ENCODE results near the gene NDUFS8. TPM values are rescaled to one million over a fixed set of nuclear protein-coding genes. Genes with fewer than 3 reads are reported as not detected.
"Not testable (repeated sequence)": the region's sequence is repeated elsewhere in the genome, so short reads cannot be mapped to it uniquely, and the experiment has no call there.

The NDUFS8 gene
- total and polyA plus RNA-seq, 2 experiments from 2014 or later: 175 to 308 TPM

GRCh38 chr11:67985302-67985701, 45.2 kb upstream of the NDUFS8 start:
- H3K36me3 Mint-ChIP-seq (ENCODE audit: low read depth); ATAC-seq; H3K9me2 ChIP-seq (ENCODE audit: insufficient read depth); H3K4me1 ChIP-seq (ENCODE audit: insufficient read depth); H3K27me3 ChIP-seq (ENCODE audit: insufficient read depth); H3K27ac ChIP-seq (ENCODE audit: low read depth); H3K79me2 ChIP-seq (replicated peaks; ENCODE audit: insufficient read depth); H4K20me1 ChIP-seq (replicated peaks; ENCODE audit: insufficient read depth); H3K4me3 Mint-ChIP-seq; DNase-seq (ENCODE audit: low spot score); H3K9me3 Mint-ChIP-seq; H2AFZ ChIP-seq; H3K27me3 Mint-ChIP-seq (ENCODE audit: insufficient read depth, low read depth, poor library complexity); H3K4me1 Mint-ChIP-seq; H3K36me3 ChIP-seq (ENCODE audit: insufficient read depth); H3K27ac Mint-ChIP-seq; H3K4me2 ChIP-seq; H3F3A ChIP-seq (replicated peaks; ENCODE audit: low read depth); H3K4me3 ChIP-seq: not testable (repeated sequence)

DNA sequence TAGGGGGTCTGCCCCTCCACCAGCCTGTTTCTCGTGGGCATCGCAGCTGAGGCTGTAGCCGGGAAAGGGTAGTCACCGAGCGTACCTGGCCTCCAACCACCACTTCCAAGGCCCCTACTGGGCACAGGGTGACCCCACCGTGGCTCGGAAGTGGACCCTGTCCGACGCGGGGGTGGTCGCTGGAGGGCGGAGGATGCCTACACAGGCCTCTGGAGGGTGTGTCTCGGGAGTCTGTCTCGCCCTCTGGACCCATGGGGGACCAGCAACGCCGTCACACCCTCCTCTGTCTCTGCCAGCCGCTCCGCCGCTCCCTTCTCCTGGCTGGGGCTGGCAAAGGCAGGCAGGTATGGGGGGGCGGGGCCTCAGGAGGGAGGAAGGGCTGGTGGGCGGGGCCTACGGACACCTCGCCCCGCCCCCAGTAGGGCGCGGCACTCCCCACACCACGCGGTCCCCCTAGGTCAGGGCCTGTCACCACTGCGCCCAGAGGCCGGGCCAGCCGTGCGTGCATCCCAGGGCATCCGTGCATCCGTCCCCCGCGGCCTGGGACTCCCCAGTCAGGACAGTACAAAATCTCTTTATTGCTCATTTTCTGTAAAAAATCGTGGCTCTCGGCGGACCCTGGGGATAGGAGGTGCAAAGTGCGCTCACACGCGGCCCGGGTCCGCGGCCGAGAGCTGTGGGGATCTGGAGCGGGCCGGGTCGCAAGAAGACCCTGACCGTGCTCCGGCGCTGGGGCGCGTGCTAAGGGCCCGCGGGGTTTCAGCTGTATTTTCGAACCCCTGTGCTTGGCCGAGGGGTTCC, 39.7 kb upstream of the NDUFS8 start:
- peaks cover 23% of the 10 kb centered on the region for H3K27me3 Mint-ChIP-seq (ENCODE audit: insufficient read depth, low read depth, poor library complexity)
- not testable (repeated sequence) for H3K79me2 ChIP-seq (replicated peaks; ENCODE audit: insufficient read depth); H3K36me3 ChIP-seq (ENCODE audit: insufficient read depth); H4K20me1 ChIP-seq (replicated peaks; ENCODE audit: insufficient read depth); H3K27me3 ChIP-seq (ENCODE audit: insufficient read depth); H2AFZ ChIP-seq; H3K4me1 Mint-ChIP-seq; H3K9me2 ChIP-seq (ENCODE audit: insufficient read depth); H3K9me3 Mint-ChIP-seq; H3K4me1 ChIP-seq (ENCODE audit: insufficient read depth); H3K27ac ChIP-seq (ENCODE audit: low read depth); H3K36me3 Mint-ChIP-seq (ENCODE audit: low read depth); H3F3A ChIP-seq (replicated peaks; ENCODE audit: low read depth)
- H3K27ac Mint-ChIP-seq: peak overlapping the region; percentile 92
- H3K4me3 Mint-ChIP-seq: peak overlapping the region; percentile 76
- peak; percentile 71 for DNase-seq (ENCODE audit: low spot score)
- peak; percentile 99 for ATAC-seq
- peak overlapping the region; percentile 84 for H3K4me2 ChIP-seq
- peak overlapping the region; percentile 63 for H3K4me3 ChIP-seq
- TF ChIP-seq POLR2AphosphoS5 (IDR thresholded peaks at IDR 0.05; ENCODE audit: low read depth): peak; percentile 87

DNA sequence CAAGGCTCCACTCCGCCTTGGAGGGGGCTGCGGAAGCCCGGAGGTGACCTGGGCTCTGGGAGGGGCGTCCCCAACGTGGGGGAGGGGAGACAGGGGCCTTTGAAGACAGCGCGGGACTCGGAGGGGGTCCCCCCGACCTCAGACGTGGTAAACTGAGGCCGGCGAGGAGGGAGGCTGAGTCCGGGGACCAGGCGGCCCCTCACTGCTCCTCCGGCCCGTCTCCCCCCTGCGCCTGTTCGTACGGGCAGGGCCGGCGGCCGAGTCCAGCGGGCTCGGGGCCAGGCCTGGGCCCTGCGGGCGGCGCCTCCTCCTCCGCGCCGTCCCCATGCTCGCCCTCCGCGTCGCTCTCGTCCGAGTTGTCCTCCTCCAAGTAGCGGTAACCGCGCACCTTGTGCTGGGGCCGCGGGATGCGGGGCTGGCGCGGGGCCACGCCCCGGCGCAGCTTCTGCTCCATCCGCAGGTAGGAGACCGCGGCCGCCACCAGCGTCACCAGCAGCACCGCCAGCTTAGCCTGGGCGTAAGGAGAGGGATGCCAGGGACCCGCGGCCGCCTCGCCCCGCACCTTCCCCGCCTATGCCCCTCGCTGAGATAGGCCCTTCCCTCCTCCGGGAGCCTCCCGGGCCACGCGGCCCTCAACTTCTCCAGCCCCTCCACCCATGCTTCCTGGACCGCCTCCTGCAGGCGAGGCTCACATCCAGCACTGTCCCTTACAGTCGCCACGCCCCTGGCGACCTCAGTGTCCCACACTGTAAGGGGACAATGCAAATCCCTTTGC, 38.9 kb upstream of the NDUFS8 start:
- not testable (repeated sequence) for H3K79me2 ChIP-seq (replicated peaks; ENCODE audit: insufficient read depth); H3K9me2 ChIP-seq (ENCODE audit: insufficient read depth); H3K27ac Mint-ChIP-seq; H3K9me3 Mint-ChIP-seq; H3K4me1 ChIP-seq (ENCODE audit: insufficient read depth); H3K36me3 ChIP-seq (ENCODE audit: insufficient read depth); H3F3A ChIP-seq (replicated peaks; ENCODE audit: low read depth); H3K27me3 ChIP-seq (ENCODE audit: insufficient read depth); H4K20me1 ChIP-seq (replicated peaks; ENCODE audit: insufficient read depth); H3K36me3 Mint-ChIP-seq (ENCODE audit: low read depth); H3K27ac ChIP-seq (ENCODE audit: low read depth); H2AFZ ChIP-seq; H3K4me1 Mint-ChIP-seq; ATAC-seq; DNase-seq (ENCODE audit: low spot score)
- Mint-ChIP-seq H3K4me3 (peak overlapping the region; percentile 76), H3K27me3 (ENCODE audit: insufficient read depth, low read depth, poor library complexity) (peaks cover 23% of the 10 kb centered on the region)
- peak; percentile 32 to 50; a peak in 3 of 4 replicates for TF ChIP-seq CTCF (conservative IDR thresholded peaks at IDR 0.05; ENCODE audit: low read depth in 2 of 2)
- peak overlapping the region; percentile 63 for H3K4me3 ChIP-seq
- H3K4me2 ChIP-seq: peak overlapping the region; percentile 84

All from GM23338 (cell line).